Neural progenitor cell (in vitro differentiated cells): ENCODE results near the gene CDC5L. TPM values are rescaled to one million over a fixed set of nuclear protein-coding genes. Genes with fewer than 3 reads are reported as not detected.
A peak's percentile ranks its signal among the peaks of the same experiment; 100 is the strongest.
"Not testable (repeated sequence)": the region's sequence is repeated elsewhere in the genome, so short reads cannot be mapped to it uniquely, and the experiment has no call there.

ENCODE experiments used
- DNase-seq: peaks from one replicate; pipeline ENCODE4 v3.0.0-alpha.2; 2016; ENCODE audit warnings: low spot score
- H2AFZ ChIP-seq: fragments of 200-600 bp; sonication (generic); replicated peaks from 2 replicates; pipeline ENCODE4 v1.6.1; 2016; ENCODE audit warnings: antibody characterized with exemption
- H3F3A ChIP-seq: fragments of 200-600 bp; sonication (generic); 2 replicates; pipeline ENCODE4 v1.6.1; 2016; ENCODE audit warnings: antibody characterized with exemption, low read depth
- H3K27ac ChIP-seq: fragments of 200-600 bp; sonication (generic); 2 replicates; pipeline ENCODE4 v1.5.1; 2016; ENCODE audit warnings: mild to moderate bottlenecking
- H3K27me3 ChIP-seq: fragments of 200-600 bp; sonication (generic); 2 replicates; pipeline ENCODE4 v1.6.1; 2016; ENCODE audit warnings: mild to moderate bottlenecking, moderate library complexity
- H3K36me3 ChIP-seq: fragments of 200-600 bp; sonication (generic); 2 replicates; pipeline ENCODE4 v1.5.1; 2016
- H3K4me1 ChIP-seq: fragments of 200-600 bp; sonication (generic); 2 replicates; pipeline ENCODE4 v1.6.1; 2016; ENCODE audit warnings: mixed run types
- H3K4me2 ChIP-seq: fragments of 200-600 bp; sonication (generic); 2 replicates; pipeline ENCODE4 v1.6.1; 2016
- H3K4me3 ChIP-seq: fragments of 200-600 bp; sonication (generic); 2 replicates; pipeline ENCODE4 v1.5.1; 2016
- H3K79me2 ChIP-seq: fragments of 200-600 bp; sonication (generic); 2 replicates; pipeline ENCODE4 v1.6.1; 2016; ENCODE audit warnings: low read depth
- H3K9ac ChIP-seq: fragments of 200-600 bp; sonication (generic); 2 replicates; pipeline ENCODE4 v1.6.1; 2016
- H3K9me3 ChIP-seq: fragments of 200-600 bp; sonication (generic); 2 replicates; pipeline ENCODE4 v1.5.1; 2016; ENCODE audit warnings: low read depth
- H4K20me1 ChIP-seq: fragments of 200-600 bp; sonication (generic); 2 replicates; pipeline ENCODE4 v1.6.1; 2016; ENCODE audit warnings: low read depth
- H3K27ac Mint-ChIP-seq: 3 replicates; pipeline ENCODE4 v1.8.0; 2021; ENCODE audit warnings: mixed read lengths
- H3K27me3 Mint-ChIP-seq: 2 replicates; pipeline ENCODE4 v1.8.0; 2022; ENCODE audit warnings: low read depth, mild to moderate bottlenecking, inconsistent platforms, moderate library complexity, mixed read lengths; ENCODE audit not compliant: insufficient read depth
- H3K36me3 Mint-ChIP-seq: 3 replicates; pipeline ENCODE4 v1.8.0; 2021; ENCODE audit warnings: mixed read lengths
- H3K4me1 Mint-ChIP-seq: 3 replicates; pipeline ENCODE4 v1.8.0; 2021; ENCODE audit warnings: mixed read lengths
- H3K4me3 Mint-ChIP-seq: 3 replicates; pipeline ENCODE4 v1.8.0; 2021; ENCODE audit warnings: mild to moderate bottlenecking, moderate library complexity, mixed read lengths
- H3K9me3 Mint-ChIP-seq: 3 replicates; pipeline ENCODE4 v1.8.0; 2020; ENCODE audit warnings: mixed read lengths
- CTCF ChIP-seq: fragments of 200-600 bp; sonication (generic); IDR thresholded peaks from 2 replicates; pipeline ENCODE4 v1.5.1; 2017; ENCODE audit warnings: antibody characterized with exemption, mild to moderate bottlenecking
- EZH2 ChIP-seq: fragments of 200-600 bp; sonication (generic); IDR thresholded peaks from 2 replicates; pipeline ENCODE4 v1.6.1; 2017; ENCODE audit warnings: antibody characterized with exemption, mild to moderate bottlenecking, moderate library complexity
- EZH2phosphoT487 ChIP-seq: fragments of 200-600 bp; sonication (generic); IDR thresholded peaks from 2 replicates; pipeline ENCODE4 v1.6.1; 2017; ENCODE audit warnings: antibody characterized with exemption
- total RNA-seq: library from RNA; depleted of rRNA; stranded (reverse); fragments of >200 nt; gene quantifications from 2 replicates; pipeline ENCODE4 v1.2.3, GENCODE V29; 2015; ENCODE audit warnings: low replicate concordance

The CDC5L gene
- total RNA-seq, 1 donor from 2014 or later, result 53.6 TPM

GRCh38 chr6:44444853-44445252, 57.3 kb downstream of the CDC5L start:
- TF ChIP-seq CTCF (no peak), EZH2 (no peak), EZH2phosphoT487 (no peak)
- H2AFZ ChIP-seq, result no peak overlapping the region
- peaks cover 11% of the 10 kb centered on the region for H3K9me3 ChIP-seq
- H3K4me1 Mint-ChIP-seq, result no peaks in the 10 kb centered on the region
- no peak overlapping the region for H3K27ac ChIP-seq
- no peaks in the 10 kb centered on the region for H3K4me1 ChIP-seq
- no peaks in the 10 kb centered on the region for H4K20me1 ChIP-seq
- no peak overlapping the region for H3K4me3 Mint-ChIP-seq
- H3K36me3 ChIP-seq, result peaks cover 29% of the 10 kb centered on the region
- DNase-seq, result peak; percentile 23
- H3K9ac ChIP-seq, result no peak overlapping the region
- H3K79me2 ChIP-seq, result peaks cover 28% of the 10 kb centered on the region
- H3K27ac Mint-ChIP-seq, result no peak overlapping the region
- peaks cover 20% of the 10 kb centered on the region for H3K9me3 Mint-ChIP-seq
- no peak overlapping the region for H3K4me2 ChIP-seq
- H3F3A ChIP-seq, result no peaks in the 10 kb centered on the region
- peaks cover 46% of the 10 kb centered on the region for H3K36me3 Mint-ChIP-seq
- H3K27me3 ChIP-seq, result no peaks in the 10 kb centered on the region
- no peaks in the 10 kb centered on the region for H3K27me3 Mint-ChIP-seq
- H3K4me3 ChIP-seq, result no peak overlapping the region

GRCh38 chr6:44446626-44447300, 59.3 kb downstream of the CDC5L start:
- H3K36me3 ChIP-seq, result peaks cover 25% of the 10 kb centered on the region
- H3K27ac Mint-ChIP-seq, result no peak overlapping the region
- no peak overlapping the region for H3K4me3 ChIP-seq
- no peaks in the 10 kb centered on the region for H3K27me3 ChIP-seq
- TF ChIP-seq CTCF (no peak), EZH2 (no peak), EZH2phosphoT487 (no peak)
- no peak overlapping the region for H3K9ac ChIP-seq
- H3K9me3 Mint-ChIP-seq, result peaks cover 15% of the 10 kb centered on the region
- peaks cover 17% of the 10 kb centered on the region for H3K79me2 ChIP-seq
- no peaks in the 10 kb centered on the region for H3F3A ChIP-seq
- no peak for DNase-seq
- no peaks in the 10 kb centered on the region for H3K4me1 Mint-ChIP-seq
- no peak overlapping the region for H3K27ac ChIP-seq
- H3K36me3 Mint-ChIP-seq, result peaks cover 35% of the 10 kb centered on the region
- no peaks in the 10 kb centered on the region for H3K27me3 Mint-ChIP-seq
- peaks cover 11% of the 10 kb centered on the region for H3K9me3 ChIP-seq
- no peak overlapping the region for H3K4me3 Mint-ChIP-seq
- H3K4me1 ChIP-seq, result no peaks in the 10 kb centered on the region
- H2AFZ ChIP-seq, result no peak overlapping the region
- H4K20me1 ChIP-seq, result no peaks in the 10 kb centered on the region
- H3K4me2 ChIP-seq, result no peak overlapping the region

DNA sequence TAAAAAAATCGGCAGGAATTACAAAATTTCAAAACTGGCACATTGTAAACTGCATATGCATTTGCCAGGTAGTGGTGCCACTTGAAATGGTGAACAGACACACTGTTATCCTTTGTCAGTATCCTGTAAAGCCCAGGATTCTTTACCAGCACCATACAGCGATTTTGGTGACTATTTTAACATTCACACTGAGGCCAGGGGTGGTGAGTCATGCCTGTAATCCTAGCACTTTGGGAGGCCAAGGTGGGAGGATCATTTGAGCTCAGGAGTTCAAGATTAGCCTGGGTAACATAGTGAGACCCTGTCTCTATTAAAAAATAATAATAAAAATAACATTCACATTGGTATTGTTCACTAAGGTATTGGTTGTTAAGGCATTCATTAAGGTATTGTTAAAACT, 61.7 kb downstream of the CDC5L start:
- H3K9me3 Mint-ChIP-seq, H2AFZ ChIP-seq, H3K27ac ChIP-seq, H3K9me3 ChIP-seq, H3K79me2 ChIP-seq, DNase-seq, H3K27me3 Mint-ChIP-seq, H3F3A ChIP-seq, H3K4me1 ChIP-seq, H3K4me1 Mint-ChIP-seq, H3K9ac ChIP-seq, H3K27me3 ChIP-seq, H3K4me3 Mint-ChIP-seq, H3K4me3 ChIP-seq, H3K4me2 ChIP-seq, H3K27ac Mint-ChIP-seq, H4K20me1 ChIP-seq: not testable (repeated sequence)
- H3K36me3 ChIP-seq, result peaks cover 17% of the 10 kb centered on the region
- peaks cover 23% of the 10 kb centered on the region for H3K36me3 Mint-ChIP-seq

GRCh38 chr6:44451803-44452695, 64.5 kb downstream of the CDC5L start:
- no peak for DNase-seq
- Histone ChIP-seq H3K4me3 (no peak overlapping the region), H3K4me2 (no peak overlapping the region), H3K9me3 (no peaks in the 10 kb centered on the region), H3K36me3 (peaks cover 2% of the 10 kb centered on the region), H3K27me3 (no peaks in the 10 kb centered on the region), H2AFZ (no peak overlapping the region), H3K9ac (no peak overlapping the region), H3F3A (peaks cover 6% of the 10 kb centered on the region), H4K20me1 (no peaks in the 10 kb centered on the region), H3K4me1 (no peaks in the 10 kb centered on the region), H3K27ac (no peak overlapping the region), H3K79me2 (no peaks in the 10 kb centered on the region)
- no peaks in the 10 kb centered on the region for H3K4me1 Mint-ChIP-seq
- H3K4me3 Mint-ChIP-seq, result no peak overlapping the region
- no peaks in the 10 kb centered on the region for H3K9me3 Mint-ChIP-seq
- no peak for TF ChIP-seq CTCF
- TF ChIP-seq EZH2phosphoT487, result no peak
- TF ChIP-seq EZH2, result no peak
- no peak overlapping the region for H3K27ac Mint-ChIP-seq
- H3K27me3 Mint-ChIP-seq, result no peaks in the 10 kb centered on the region
- peaks cover 15% of the 10 kb centered on the region for H3K36me3 Mint-ChIP-seq
